ENCODE results near the gene C1orf56. TPM values are rescaled to one million over a fixed set of nuclear protein-coding genes. Genes with fewer than 3 reads are reported as not detected.

C1orf56 gene
- total and polyA plus RNA-seq, 2 of the 13 experiments (the other 11 are each of a cell fraction or from before 2014, with no cell fraction given), result 1.5 to 3.2 TPM

- TF ChIP-seq ZNF142 (CRISPR knock-in tag; IDR thresholded peaks at IDR 0.05) (0 out of 2 replicates have a peak, but pooled peaks have one; percentile 36), HNF4A (CRISPR knock-in tag; IDR thresholded peaks at IDR 0.05) (peak; percentile 22; the same call in 1 of the 2 replicates), GFI1 (CRISPR knock-in tag; IDR thresholded peaks at IDR 0.05; ENCODE audit: borderline replicate concordance) (no peak), SNRNP70 (IDR thresholded peaks at IDR 0.05; ENCODE audit: low read depth, low read length) (no peak), AFF4 (CRISPR knock-in tag; IDR thresholded peaks at IDR 0.05) (0 out of 2 replicates have a peak, but pooled peaks have one; percentile 72), GATAD2A (CRISPR knock-in tag; IDR thresholded peaks at IDR 0.05) (peak; percentile 33; the same call in 1 of the 2 replicates), ZNF746 (CRISPR knock-in tag; IDR thresholded peaks at IDR 0.05) (no peak), STAT5B (CRISPR knock-in tag; IDR thresholded peaks at IDR 0.05) (no peak), KAT8 (CRISPR knock-in tag; IDR thresholded peaks at IDR 0.05) (peak; percentile 37), TFAP4 (IDR thresholded peaks at IDR 0.05; ENCODE audit: borderline replicate concordance, low read depth) (peak; percentile 54; the same call in 1 of the 2 replicates), SNAI1 (CRISPR knock-in tag; IDR thresholded peaks at IDR 0.05; ENCODE audit: borderline replicate concordance) (0 out of 2 replicates have a peak, but pooled peaks have one; percentile 28), PRDM10 (CRISPR knock-in tag; IDR thresholded peaks at IDR 0.05; ENCODE audit: low read depth) (no peak), SMAD3 (CRISPR knock-in tag; IDR thresholded peaks at IDR 0.05) (0 out of 2 replicates have a peak, but pooled peaks have one; percentile 47), ZNF883 (CRISPR knock-in tag; IDR thresholded peaks at IDR 0.05; ENCODE audit: not compliant biosample characterization) (peak; percentile 73)
These were observed 41.1 kb upstream of the C1orf56 start, which contains the start of gene MINDY1 (continued) for GRCh38 chr1:151006327-151007052.
